KMS-11 (cell line): ENCODE results near the gene PEX19.

Experiments
- H2AFZ ChIP-seq: fragments of 200-600 bp; sonication (generic); 2 replicates; pipeline ENCODE4 v1.6.1; 2016; ENCODE audit warnings: antibody characterized with exemption, mixed run types, low read depth
- H3K27ac ChIP-seq: fragments of 200-600 bp; sonication (generic); 2 replicates; pipeline ENCODE4 v1.6.1; 2016; ENCODE audit warnings: mild to moderate bottlenecking, mixed run types
- H3K27me3 ChIP-seq: fragments of 200-600 bp; sonication (generic); 2 replicates; pipeline ENCODE4 v1.6.1; 2017; ENCODE audit warnings: mild to moderate bottlenecking, low read depth, mixed run types, moderate library complexity; ENCODE audit not compliant: insufficient read depth
- H3K36me3 ChIP-seq: fragments of 200-600 bp; sonication (generic); 2 replicates; pipeline ENCODE4 v1.6.1; 2017; ENCODE audit warnings: mild to moderate bottlenecking, mixed run types; ENCODE audit not compliant: insufficient read depth
- H3K4me1 ChIP-seq: fragments of 200-600 bp; sonication (generic); 2 replicates; pipeline ENCODE4 v1.6.1; 2016; ENCODE audit warnings: mild to moderate bottlenecking, low read depth, mixed run types; ENCODE audit not compliant: poor library complexity, severe bottlenecking
- H3K4me2 ChIP-seq: fragments of 200-600 bp; sonication (generic); 2 replicates; pipeline ENCODE4 v1.7.0; 2016; ENCODE audit warnings: mild to moderate bottlenecking, mixed run types
- H3K4me3 ChIP-seq: fragments of 200-600 bp; sonication (generic); IDR thresholded peaks from 2 replicates; pipeline ENCODE4 v1.6.1; 2017; ENCODE audit warnings: low read depth, low read length, mixed read lengths; ENCODE audit not compliant: insufficient read depth
- H3K79me2 ChIP-seq: fragments of 200-600 bp; sonication (generic); 2 replicates; pipeline ENCODE4 v1.6.1; 2016; ENCODE audit warnings: low read depth, mixed run types; ENCODE audit not compliant: insufficient read depth
- H3K9ac ChIP-seq: fragments of 200-600 bp; sonication (generic); 2 replicates; pipeline ENCODE4 v1.6.1; 2016; ENCODE audit warnings: mild to moderate bottlenecking, mixed run types
- H4K20me1 ChIP-seq: fragments of 200-600 bp; sonication (generic); 2 replicates; pipeline ENCODE4 v1.6.1; 2016; ENCODE audit warnings: mild to moderate bottlenecking, mixed run types; ENCODE audit not compliant: insufficient read depth
- CTCF ChIP-seq: fragments of 200-600 bp; sonication (generic); conservative IDR thresholded peaks from 2 replicates; pipeline ENCODE4 v1.6.1; 2017; ENCODE audit warnings: low read depth, mild to moderate bottlenecking, antibody characterized with exemption, low read length, moderate library complexity, mixed read lengths

The PEX19 gene

DNA sequence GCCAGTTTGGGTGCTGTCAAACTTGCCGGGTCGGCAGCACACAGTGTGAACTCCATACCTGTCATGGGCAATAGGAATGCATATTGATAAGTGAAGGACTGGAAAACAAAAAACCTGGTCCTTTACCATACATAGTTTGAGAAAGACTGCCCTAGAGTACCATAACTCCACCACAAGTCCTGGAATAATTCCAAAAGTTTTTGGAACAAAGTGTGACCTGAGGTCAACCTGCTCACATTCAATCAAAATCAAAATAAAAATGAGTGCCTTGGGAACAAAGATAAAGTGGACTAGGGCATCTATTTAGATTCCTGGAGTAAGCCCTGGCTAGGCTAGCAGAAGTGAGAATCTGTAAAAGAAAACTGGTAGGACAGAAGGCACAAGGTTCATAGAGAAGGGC, 7.6 kb downstream of the PEX19 start:
- Histone ChIP-seq H3K4me2 (no peak overlapping the region), H3K4me1 (no peaks in the 10 kb centered on the region), H3K9ac (no peak overlapping the region), H3K27me3 (no peaks in the 10 kb centered on the region), H3K27ac (no peak overlapping the region), H3K36me3 (peaks cover 9% of the 10 kb centered on the region; the same call in 1 of the 2 replicates), H4K20me1 (no peaks in the 10 kb centered on the region), H3K4me3 (no peak overlapping the region), H3K79me2 (no peaks in the 10 kb centered on the region), H2AFZ (no peak overlapping the region)
- TF ChIP-seq CTCF = no peak

GRCh38 chr1:160271025-160271424, 13.9 kb downstream of the PEX19 start:
- Histone ChIP-seq H3K36me3 (no peaks in the 10 kb centered on the region), H3K4me3 (no peak overlapping the region)

DNA sequence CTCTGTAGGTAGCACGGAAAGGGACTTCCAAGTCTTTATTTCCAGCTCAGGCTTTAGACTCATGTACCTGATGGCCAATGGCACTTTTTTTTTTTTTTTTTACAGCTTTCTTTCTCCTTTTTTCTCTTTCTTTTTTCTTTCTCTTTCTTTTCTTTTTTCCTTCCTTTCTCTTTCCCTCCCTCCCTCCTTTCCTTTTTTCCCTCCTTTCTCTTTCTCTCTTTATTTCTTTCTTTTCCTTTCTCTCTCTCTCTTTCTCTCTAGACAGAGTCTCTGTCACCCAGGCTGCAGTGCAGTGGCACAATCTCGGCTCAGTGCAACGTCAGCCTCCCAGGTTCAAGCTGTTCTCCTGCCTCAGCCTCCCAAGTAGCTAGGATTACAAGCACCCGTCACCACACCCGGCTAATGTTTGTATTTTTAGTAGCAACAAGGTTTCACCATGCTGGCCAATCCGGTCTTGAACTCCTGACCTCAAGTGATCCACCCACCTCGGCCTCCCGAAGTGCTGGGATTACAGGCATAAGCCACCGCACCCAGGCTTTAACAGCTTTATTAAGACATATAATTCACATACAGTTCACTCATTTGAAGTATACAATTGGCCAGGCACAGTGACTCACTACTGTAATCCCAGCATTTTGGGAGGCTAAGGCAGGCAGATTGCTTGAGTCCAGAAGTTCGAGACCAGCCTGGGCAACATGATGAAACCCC, 17.5 kb downstream of the PEX19 start:
- Histone ChIP-seq H2AFZ (no peak overlapping the region), H3K4me1 (peaks cover 14% of the 10 kb centered on the region), H3K27me3 (no peaks in the 10 kb centered on the region), H3K36me3 (no peaks in the 10 kb centered on the region), H3K27ac (no peak overlapping the region), H3K4me3 (no peak overlapping the region), H3K79me2 (no peaks in the 10 kb centered on the region; the same call in 1 of the 2 replicates), H3K4me2 (no peak overlapping the region), H4K20me1 (no peaks in the 10 kb centered on the region), H3K9ac (no peak overlapping the region)
- no peak for TF ChIP-seq CTCF

More at GRCh38 chr1:160271025-160271424, 13.9 kb downstream of the PEX19 start:
- H3K79me2 ChIP-seq = no peaks in the 10 kb centered on the region
- H3K27me3 ChIP-seq = no peaks in the 10 kb centered on the region
- H4K20me1 ChIP-seq = no peaks in the 10 kb centered on the region
- no peaks in the 10 kb centered on the region for H3K4me1 ChIP-seq
- no peak overlapping the region for H3K4me2 ChIP-seq
- TF ChIP-seq CTCF = no peak
- no peak overlapping the region for H3K27ac ChIP-seq
- H3K9ac ChIP-seq = no peak overlapping the region
- H2AFZ ChIP-seq = no peak overlapping the region

GRCh38 chr1:160264795-160265307, 20.1 kb downstream of the PEX19 start:
- Histone ChIP-seq H3K79me2 (peaks cover 23% of the 10 kb centered on the region), H3K4me3 (no peak overlapping the region), H3K4me1 (peaks cover 30% of the 10 kb centered on the region), H3K27me3 (no peaks in the 10 kb centered on the region), H4K20me1 (no peaks in the 10 kb centered on the region), H3K27ac (peak overlapping the region; percentile 81; the same call in 1 of the 2 replicates), H2AFZ (no peak overlapping the region), H3K4me2 (no peak overlapping the region), H3K9ac (no peak overlapping the region), H3K36me3 (no peaks in the 10 kb centered on the region)
- no peak for TF ChIP-seq CTCF
